NB4 (cell line): ENCODE measurements around the gene MIS18BP1.
"Not testable (repeated sequence)": the region's sequence is repeated elsewhere in the genome, so short reads cannot be mapped to it uniquely, and the experiment has no call there.

ENCODE experiments used
- DNase-seq: peaks from one replicate; pipeline ENCODE4 v3.0.0; 2010; ENCODE audit warnings: low read depth
- H3K4me3 ChIP-seq: one replicate; pipeline ENCODE4 v1.5.1; 2011; ENCODE audit warnings: mild to moderate bottlenecking, low read depth, low read length, moderate library complexity
- CTCF ChIP-seq: IDR thresholded peaks from one replicate; pipeline ENCODE4 v1.5.1; 2012; ENCODE audit warnings: low read depth, low read length
- MYC ChIP-seq: IDR thresholded peaks from 2 replicates; pipeline ENCODE4 v1.6.1; 2011; ENCODE audit warnings: low read depth, low read length
- POLR2A ChIP-seq: IDR thresholded peaks from 2 replicates; pipeline ENCODE4 v1.6.1; 2011; ENCODE audit warnings: mild to moderate bottlenecking; ENCODE audit not compliant: insufficient read length; ENCODE audit errors: extremely low read depth
- TF ChIP-seq, protein P1 (sequence below): IDR thresholded peaks from 2 replicates; pipeline ENCODE4 v1.6.1; 2011; ENCODE audit warnings: low read depth, low read length

MIS18BP1 gene

GRCh38 chr14:45253070-45253753, at the start of gene MIS18BP1:
Gene MIS18BP1 (minus strand): TSS chr14:45253202. CDS start chr14:45247286, 5,916 bp downstream.
- DNase-seq = peak; percentile 99
- H3K4me3 ChIP-seq = peak within 1 kb of the TSS; percentile 96
- TF ChIP-seq CTCF (peak; percentile 53), MYC (no peak; the same call in none of the 2 replicates), POLR2A (peak; percentile 86)
- TF ChIP-seq, protein P1, sequence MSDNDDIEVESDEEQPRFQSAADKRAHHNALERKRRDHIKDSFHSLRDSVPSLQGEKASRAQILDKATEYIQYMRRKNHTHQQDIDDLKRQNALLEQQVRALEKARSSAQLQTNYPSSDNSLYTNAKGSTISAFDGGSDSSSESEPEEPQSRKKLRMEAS = peak; percentile 60

DNA sequence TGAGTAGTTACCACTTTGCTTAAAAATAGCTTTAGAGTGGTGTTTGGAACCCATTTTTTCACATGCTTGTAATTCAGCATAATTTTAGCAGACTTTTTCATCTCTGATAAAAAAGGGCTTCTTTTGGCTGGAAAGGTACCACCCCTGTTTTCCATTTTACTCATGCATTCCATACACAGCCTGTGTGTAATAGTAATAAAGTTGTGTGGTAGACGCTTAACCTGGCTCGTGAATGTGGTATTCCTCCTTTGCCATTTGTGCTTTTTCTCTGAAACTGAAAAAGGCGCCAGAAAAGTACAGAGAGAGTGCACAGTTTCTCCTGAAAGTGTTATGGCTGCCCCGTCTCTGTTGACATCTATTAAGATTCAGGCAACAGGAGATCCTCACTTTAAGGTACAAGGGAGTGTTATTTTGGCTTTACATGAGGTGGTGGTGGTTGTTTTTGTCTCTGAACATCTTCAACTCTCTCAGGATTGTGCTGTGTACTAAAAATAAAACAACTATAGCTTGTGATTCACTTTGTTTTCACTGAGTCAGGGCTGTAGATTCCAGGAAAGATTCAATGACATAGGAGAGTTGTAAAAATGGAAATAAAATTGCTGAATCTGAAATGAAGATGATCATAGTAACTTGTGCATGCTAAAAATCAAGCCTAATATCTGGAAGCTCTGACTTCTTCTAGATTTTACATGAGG, 45.6 kb upstream of the MIS18BP1 start:
- no peak for TF ChIP-seq POLR2A
- TF ChIP-seq, protein P1 = no peak
- TF ChIP-seq CTCF = no peak
- TF ChIP-seq MYC = no peak
- H3K4me3 ChIP-seq = no peak overlapping the region
- DNase-seq = no peak

DNA sequence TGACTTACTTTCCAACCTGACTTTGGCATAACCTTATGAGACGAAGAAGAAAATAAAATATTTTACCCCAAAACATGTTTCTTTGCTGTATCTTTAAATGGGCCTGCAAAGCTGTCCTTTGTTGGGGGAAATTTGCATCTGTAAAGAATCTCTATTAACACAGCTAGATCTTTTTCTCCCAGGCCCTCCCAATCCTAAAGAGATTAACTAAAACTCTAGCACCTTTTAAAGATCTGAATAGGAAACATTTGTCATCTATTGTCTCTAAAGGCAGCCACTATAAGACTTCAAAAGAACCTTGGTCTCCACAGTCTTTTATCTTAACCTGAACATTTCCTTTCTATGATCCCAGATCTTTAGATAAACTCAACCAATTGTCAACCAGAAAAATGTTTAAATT, 41.8 kb upstream of the MIS18BP1 start:
- DNase-seq, H3K4me3 ChIP-seq: not testable (repeated sequence)

DNA sequence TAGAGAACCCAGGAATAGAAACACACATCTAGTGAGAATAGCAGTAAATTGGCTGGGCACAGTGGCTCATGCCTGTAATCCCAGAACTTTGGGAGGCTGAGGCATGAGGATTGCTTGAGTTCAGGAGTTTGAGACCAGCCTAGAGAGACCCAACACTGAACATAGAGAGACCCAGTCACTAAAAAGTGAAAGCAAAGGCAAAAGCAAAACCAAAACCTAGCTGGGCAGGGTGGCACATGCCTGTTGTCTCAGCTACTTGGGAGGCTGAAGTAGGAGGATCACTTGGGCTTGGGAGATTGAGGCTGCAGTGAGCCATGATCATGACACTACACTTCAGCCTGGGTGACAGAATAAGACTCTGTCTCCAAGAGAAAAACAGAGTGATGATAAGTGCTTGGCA, 37.5 kb upstream of the MIS18BP1 start:
- DNase-seq = no peak
- H3K4me3 ChIP-seq = no peak overlapping the region
- no peak for TF ChIP-seq POLR2A
- no peak for TF ChIP-seq CTCF
- TF ChIP-seq MYC = no peak
- TF ChIP-seq, protein P1 = no peak

DNA sequence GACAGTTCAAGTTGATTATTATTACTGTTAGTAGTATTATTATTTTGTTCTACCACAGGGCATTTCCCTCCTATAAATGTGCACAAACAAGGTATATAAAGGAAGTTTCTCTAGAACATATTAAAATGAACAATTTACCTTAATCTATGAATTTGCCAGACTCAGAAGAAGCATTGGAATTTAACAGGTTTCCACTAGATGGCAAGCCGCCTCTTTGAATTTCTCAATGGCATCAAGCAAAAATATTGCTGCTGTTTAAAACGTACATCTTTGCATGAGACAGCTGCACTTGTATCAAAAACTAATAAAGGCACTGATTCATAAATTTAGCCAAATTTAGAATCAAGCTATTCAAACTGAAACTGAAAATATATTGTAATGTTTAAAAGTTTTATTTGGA, 34.6 kb upstream of the MIS18BP1 start:
- DNase-seq = peak; percentile 7
- no peak overlapping the region for H3K4me3 ChIP-seq
- TF ChIP-seq POLR2A (no peak), CTCF (no peak), MYC (no peak)
- TF ChIP-seq, protein P1 = no peak

DNA sequence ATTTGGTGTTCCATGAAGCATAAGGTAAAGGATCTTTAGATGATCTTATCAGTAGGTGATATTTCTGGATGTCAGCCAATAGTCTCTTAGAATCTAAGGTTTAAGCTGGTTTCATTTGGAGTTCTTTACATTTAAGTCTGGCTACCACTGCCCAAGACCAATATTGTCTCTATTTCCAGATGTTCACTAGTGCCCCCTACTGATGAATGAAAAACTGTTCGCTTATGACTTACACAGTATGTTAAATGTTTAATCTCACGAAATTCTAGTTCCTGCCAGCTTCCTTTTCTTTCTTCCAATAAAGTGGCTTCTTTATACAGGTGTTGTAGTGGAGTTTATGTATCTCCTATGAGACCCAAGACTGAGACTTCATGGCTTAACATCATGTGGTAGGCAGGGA, 31.8 kb upstream of the MIS18BP1 start:
- DNase-seq = peak; percentile 33

GRCh38 chr14:45281731-45282400, 28.9 kb upstream of the MIS18BP1 start:
- not testable (repeated sequence) for H3K4me3 ChIP-seq, DNase-seq

More for the DNA sequence above, 31.8 kb upstream of the MIS18BP1 start:
- no peak overlapping the region for H3K4me3 ChIP-seq
- TF ChIP-seq MYC (no peak), CTCF (peak; percentile 43), POLR2A (no peak)
- TF ChIP-seq, protein P1 = no peak
